ENCODE measurements around the gene SH3D19.

The SH3D19 gene

GRCh38 chr4:151133311-151133710 is 192.1 kb downstream of the SH3D19 start:
- H3K4me3 ChIP-seq (ENCODE audit: low read length), result no peak overlapping the region
- DNase-seq (ENCODE audit: low read depth, low spot score), result no peak

GRCh38 chr4:151129796-151130195 is 195.6 kb downstream of the SH3D19 start:
- no peak overlapping the region for H3K4me3 ChIP-seq (ENCODE audit: low read length)
- DNase-seq (ENCODE audit: low read depth, low spot score), result no peak

DNA sequence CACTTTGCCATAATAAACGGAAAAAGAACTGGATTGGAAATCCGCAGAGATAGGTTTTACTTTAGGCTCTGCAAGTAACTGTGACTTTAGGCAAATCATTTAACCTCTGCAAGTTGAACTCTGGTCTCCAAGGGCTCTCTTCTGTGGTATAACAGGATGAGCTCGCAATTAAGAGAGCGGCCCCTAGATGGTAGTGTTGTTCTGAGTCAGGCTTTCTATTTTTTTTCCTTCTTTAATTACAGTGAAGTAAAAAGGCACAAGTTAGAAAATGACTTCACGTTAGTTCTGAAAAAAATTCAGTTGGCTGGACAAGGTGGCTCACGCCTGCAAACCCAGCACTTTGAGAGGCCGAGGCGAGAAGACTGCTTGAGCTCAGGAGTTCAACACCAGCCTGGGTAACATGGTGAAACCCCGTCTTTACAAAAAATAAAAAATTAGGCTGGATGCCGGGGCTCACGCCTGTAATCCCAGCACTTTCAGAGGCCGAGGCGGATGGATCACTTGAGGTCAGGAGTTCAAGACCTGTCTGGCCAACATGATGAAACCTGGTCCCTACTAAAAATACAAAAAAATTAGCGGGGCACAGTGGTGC is 207.9 kb downstream of the SH3D19 start:
- no peak overlapping the region for H3K4me3 ChIP-seq (ENCODE audit: low read length)
- DNase-seq (ENCODE audit: low read depth, low spot score), result peak; percentile 60

DNA sequence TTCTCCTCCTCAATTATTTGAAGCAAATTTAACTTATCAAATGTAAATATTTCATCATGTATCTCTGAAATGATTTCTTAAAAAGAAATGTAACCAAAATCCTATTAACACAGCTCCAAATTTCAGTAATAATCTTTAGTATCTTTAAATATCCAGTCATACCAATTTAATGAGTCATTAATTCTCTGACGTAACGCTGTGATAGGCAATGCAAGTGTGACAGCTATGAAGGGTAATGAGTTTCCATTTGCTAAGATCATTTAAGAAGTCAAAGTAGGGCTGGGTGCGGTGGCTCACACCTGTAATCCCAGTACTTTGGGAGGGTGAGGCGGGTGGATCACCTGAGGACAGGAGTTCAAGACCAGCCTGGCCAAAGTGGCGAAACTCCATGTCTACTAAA is 210.4 kb downstream of the SH3D19 start:
- no peak for DNase-seq (ENCODE audit: low read depth, low spot score)
- no peak overlapping the region for H3K4me3 ChIP-seq (ENCODE audit: low read length)

GRCh38 chr4:151114338-151114737 is 211.1 kb downstream of the SH3D19 start:
- H3K4me3 ChIP-seq (ENCODE audit: low read length), result no peak overlapping the region
- DNase-seq (ENCODE audit: low read depth, low spot score), result no peak

DNA sequence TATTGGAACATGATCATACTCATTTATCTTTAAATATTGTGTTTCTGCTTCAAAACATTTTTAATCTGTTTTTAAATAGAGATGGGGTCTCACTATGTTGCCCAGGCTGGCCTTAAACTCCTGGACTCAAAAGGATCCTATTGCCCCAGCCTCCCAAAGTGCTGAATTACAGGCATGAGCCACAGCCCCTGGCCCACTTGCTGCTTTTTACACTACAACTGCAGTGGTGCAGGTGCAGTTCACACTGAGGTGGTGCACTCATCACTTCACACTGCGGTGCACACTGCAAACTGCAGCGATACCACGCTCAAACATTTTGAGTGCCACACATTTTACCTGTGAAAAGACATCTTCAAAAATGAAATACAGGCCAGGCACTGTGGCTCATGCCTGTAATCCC is 215.2 kb downstream of the SH3D19 start:
- no peak overlapping the region for H3K4me3 ChIP-seq (ENCODE audit: low read length)
- DNase-seq (ENCODE audit: low read depth, low spot score), result no peak

DNA sequence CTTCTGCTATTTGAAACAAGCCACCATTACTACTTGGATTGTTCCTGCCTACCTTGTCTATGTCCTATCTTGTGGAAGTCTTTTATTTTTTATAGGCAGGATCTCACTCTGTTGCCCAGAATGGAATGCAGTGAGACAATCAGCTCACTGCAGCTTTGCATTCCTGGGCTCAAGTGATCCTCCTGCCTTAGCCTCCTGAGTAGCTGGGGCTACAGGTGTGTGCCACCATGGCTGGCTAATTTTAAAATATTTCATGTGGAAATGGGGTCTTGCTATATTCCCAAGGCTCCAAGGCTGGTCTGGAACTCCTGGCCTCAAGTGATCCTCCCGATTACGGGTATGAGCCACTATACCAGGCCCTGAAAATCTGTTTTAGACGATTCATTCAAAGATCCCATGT is 218.3 kb downstream of the SH3D19 start:
- no peak overlapping the region for H3K4me3 ChIP-seq (ENCODE audit: low read length)
- DNase-seq (ENCODE audit: low read depth, low spot score), result no peak

DNA sequence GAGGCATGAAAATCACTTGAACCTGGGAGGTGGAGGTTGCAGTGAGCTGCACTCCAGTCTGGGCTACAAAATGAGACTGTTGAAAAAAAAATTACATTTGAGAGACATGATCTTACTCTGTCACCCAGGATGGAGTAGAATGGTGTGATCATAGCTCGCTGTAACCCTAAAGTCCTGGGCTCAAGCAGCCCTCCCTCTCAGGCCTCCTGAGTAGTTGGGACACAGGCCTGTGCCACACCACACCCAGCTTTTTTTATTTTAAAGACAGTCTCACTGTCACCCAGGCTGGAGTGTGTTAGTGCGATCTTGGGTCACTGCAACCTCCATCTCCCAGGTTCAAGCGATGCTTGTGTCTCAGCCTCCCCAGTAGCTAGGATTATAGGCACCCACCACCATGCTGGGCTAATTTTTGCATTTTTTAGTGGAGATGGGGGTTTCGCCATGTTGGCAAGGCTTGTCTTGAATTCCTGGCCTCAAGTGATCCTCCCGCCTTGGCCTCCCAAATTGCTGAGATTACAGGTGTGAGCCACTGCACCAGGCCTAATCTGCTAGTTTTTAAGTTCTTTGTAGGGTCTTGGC is 219.9 kb downstream of the SH3D19 start:
- no peak for DNase-seq (ENCODE audit: low read depth, low spot score)
- H3K4me3 ChIP-seq (ENCODE audit: low read length), result no peak overlapping the region

DNA sequence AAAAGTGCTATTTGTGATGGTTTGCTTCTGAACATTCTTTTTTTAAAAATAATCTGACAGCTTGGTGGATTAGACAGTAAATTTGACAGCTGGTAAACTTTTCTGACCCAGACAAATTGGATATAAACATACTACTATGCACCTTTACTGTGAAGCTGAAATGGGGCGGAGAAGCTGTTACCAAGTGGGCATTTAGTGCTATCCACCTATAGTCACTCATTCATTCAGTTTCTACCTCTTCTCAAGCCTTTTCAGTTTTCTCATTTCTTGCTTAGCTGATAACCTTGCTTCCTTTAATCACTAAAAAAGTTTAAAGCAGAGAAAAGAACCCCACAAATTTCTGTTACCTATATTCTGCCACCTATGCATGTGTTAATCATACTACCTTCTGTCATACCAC is 220.8 kb downstream of the SH3D19 start:
- no peak for DNase-seq (ENCODE audit: low read depth, low spot score)
- H3K4me3 ChIP-seq (ENCODE audit: low read length), result no peak overlapping the region

DNA sequence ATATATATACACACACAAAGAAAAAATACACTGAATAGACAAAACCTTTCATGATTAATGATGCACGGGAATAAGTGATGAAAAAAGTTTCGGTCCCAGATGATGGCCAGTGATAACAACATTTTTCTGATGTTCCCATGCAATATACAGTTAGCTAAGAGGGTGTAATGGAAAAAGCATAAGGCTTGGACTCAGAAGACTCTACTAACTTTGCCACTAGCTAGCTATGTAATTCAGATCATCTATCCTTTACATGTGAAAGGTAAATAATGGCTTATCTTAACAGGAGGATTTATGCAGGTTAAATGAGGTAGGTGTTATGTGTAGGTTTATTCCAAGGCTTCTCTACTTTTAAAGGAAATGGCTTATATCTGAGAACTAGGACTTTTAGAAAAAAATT is 221.6 kb downstream of the SH3D19 start:
- no peak overlapping the region for H3K4me3 ChIP-seq (ENCODE audit: low read length)
- DNase-seq (ENCODE audit: low read depth, low spot score), result no peak

DNA sequence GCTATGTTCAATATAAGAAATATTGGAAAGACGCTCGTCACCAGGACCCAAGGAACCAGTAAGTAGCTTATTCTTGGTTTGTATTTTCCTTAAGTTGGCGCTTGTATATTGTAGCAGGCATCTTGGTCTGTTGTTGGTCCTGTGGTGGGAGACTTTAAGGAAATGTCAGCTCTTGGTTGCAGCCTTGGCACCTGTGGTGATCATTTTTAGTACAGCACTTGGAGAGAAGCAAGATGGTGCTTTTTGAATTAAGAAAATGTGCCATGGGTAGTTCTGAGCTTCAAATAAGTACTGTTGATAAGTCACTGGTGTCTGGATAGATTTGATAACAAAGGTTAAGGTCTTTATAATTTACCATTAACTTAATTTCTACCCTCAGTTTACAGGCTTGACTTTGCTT is 224.9 kb downstream of the SH3D19 start:
- DNase-seq (ENCODE audit: low read depth, low spot score), result no peak
- peak overlapping the region; percentile 100 for H3K4me3 ChIP-seq (ENCODE audit: low read length)

GRCh38 chr4:151099976-151100417 is 225.4 kb downstream of the SH3D19 start:
- peak overlapping the region; percentile 100 for H3K4me3 ChIP-seq (ENCODE audit: low read length)
- DNase-seq (ENCODE audit: low read depth, low spot score), result no peak

DNA sequence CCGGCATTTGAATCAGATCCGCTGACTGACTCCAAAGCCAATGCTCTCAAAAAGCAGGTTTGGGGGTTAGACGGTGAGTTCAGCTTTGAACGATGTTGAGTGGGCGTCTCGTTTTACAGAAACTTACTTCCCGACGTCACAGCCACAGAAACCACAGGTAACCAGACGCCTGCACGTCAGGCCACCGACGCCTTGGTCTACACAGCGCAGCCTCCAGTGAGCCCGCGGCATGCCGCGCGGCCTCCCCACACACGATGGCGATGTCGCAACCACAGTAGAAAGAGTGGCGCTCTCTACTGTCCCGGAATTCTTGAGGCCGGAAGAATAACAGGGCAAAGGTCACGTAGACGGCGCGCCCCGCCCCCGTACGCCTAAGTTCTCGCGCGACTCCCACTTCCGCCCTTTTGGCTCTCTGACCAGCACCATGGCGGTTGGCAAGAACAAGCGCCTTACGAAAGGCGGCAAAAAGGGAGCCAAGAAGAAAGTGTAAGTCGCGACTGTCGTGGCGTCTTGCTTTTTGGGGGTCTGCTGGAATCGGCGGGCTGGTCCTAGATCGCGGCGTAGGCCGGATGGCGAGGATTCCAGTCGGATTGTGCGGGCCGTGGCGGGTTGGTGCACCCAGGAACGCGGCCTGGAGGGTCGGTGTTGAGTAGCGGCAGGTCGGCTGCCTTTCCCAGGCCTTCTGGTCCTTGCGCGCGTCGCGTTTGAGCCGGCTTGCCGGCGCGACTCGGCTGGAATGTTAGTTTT is 226.0 kb downstream of the SH3D19 start, which contains the start of gene RPS3A:
Gene RPS3A, plus strand, starts transcription at position 400 of the 747 bp plus-strand sequence. Its CDS starts 25 bp downstream, at position 425.
- DNase-seq (ENCODE audit: low read depth, low spot score), result peak; percentile 99
- H3K4me3 ChIP-seq (ENCODE audit: low read length), result peak within 1 kb of the TSS; percentile 100

DNA sequence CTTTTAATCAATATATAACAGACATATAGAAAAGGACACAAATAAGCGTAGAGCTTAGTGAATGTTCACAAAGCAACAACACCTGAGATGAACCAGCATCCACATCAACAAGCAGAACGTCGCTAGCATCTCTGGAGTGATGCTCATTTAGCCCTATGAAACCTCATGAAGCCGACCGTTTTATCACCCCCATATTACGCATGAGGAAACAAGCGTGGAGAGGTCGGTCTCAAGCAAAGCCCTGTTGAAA is 226.5 kb downstream of the SH3D19 start:
- DNase-seq (ENCODE audit: low read depth, low spot score), result no peak

GRCh38 chr4:151097759-151098158 is 227.6 kb downstream of the SH3D19 start:
- no peak overlapping the region for H3K4me3 ChIP-seq (ENCODE audit: low read length)
- no peak for DNase-seq (ENCODE audit: low read depth, low spot score)

More for the DNA sequence above, 226.5 kb downstream of the SH3D19 start:
- H3K4me3 ChIP-seq (ENCODE audit: low read length), result peak overlapping the region; percentile 100

DNA sequence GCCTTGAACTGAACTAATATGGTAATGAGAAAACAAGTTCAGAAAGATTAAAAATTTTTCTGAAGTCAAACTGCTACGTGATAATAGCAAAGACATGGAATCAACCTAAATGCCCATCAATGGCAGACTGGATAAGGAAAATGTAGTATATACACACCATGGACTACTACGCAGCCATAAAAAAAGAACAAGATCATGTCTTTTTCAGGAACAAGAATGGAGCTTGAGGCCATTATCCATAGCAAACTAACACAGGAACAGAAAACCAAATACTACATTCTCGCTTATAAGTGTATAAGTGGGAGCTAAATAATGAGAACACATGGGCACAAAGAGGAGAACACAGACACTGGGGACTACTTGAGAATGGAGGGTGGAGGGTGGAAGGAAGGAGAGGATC is 230.3 kb downstream of the SH3D19 start:
- no peak overlapping the region for H3K4me3 ChIP-seq (ENCODE audit: low read length)
- no peak for DNase-seq (ENCODE audit: low read depth, low spot score)

DNA sequence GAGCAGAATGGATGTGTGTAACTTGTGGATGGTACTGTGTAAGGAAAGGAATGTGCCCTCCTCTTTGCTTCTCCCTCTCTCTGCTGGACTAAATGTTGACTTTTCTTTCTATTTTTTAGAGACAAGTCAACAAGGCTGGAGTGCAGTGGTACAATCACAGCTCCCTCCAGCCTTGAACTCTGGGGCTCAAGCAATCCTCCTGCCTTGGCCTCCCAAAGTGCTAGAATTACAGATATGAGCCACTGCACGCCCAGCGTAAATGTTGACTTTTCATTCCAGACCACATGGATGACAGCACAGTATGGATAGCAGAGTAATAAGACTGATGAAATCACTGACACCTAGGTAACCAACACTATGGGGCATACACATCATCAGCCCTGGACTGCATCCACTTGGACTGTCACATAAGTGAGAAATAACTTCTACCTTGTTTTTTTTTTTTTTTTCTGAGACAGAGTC is 231.1 kb downstream of the SH3D19 start:
- DNase-seq (ENCODE audit: low read depth, low spot score), result no peak
- H3K4me3 ChIP-seq (ENCODE audit: low read length), result no peak overlapping the region

DNA sequence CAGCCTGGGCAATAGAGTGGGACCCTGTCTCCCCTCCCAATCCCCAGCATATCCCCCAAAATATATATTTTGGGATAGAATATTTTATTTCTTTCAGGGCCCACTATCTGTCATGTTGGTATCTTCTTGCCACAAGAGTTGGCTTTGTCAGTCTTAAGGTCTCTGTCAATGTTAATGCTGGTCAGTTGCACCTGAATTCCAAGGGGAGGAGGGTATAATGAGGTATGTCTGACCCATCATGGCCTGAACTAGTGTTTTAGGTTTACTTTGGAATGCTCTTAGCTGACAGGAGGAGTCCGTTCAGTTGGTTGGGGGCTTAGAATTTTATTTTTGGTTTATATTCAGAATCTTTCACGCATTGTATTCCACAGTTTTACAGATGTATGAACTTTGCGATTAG is 232.2 kb downstream of the SH3D19 start:
- no peak overlapping the region for H3K4me3 ChIP-seq (ENCODE audit: low read length)
- DNase-seq (ENCODE audit: low read depth, low spot score), result no peak

- DNase-seq (ENCODE audit: low read depth, low spot score), result no peak
- no peak overlapping the region for H3K4me3 ChIP-seq (ENCODE audit: low read length)
These were observed 232.9 kb downstream of the SH3D19 start for GRCh38 chr4:151092488-151092887.

DNA sequence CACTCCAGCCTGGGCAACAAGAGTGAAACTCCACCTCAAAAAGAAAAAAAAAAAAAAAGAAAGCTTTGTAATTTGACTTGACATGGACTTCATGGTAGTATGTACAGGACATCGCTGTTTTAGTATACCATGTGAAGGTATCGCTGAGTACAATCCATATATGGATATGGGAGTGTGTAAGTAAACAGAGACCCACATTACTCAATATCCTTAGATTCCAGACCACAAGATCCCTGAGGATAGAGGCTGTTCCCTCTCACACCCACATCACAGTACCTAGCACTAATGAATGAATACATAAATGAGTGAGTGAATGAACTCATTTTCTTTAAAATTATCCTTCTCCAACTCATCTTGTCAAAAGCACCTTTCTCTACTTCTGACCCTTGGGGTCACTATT is 234.4 kb downstream of the SH3D19 start:
- H3K4me3 ChIP-seq (ENCODE audit: low read length), result no peak overlapping the region
- no peak for DNase-seq (ENCODE audit: low read depth, low spot score)

GRCh38 chr4:151087467-151087866 is 237.9 kb downstream of the SH3D19 start:
- no peak for DNase-seq (ENCODE audit: low read depth, low spot score)
- no peak overlapping the region for H3K4me3 ChIP-seq (ENCODE audit: low read length)

Data from Jurkat, Clone E6-1 (cell line).